Measurements from ENCODE around the gene STK39.

Gene STK39

GRCh38 chr2:168072626-168073303 is 174.6 kb downstream of the STK39 start:
- Histone ChIP-seq H3K4me1 (ENCODE audit: low read depth, poor library complexity, severe bottlenecking) (no peaks in the 10 kb centered on the region), H3K9ac (no peak overlapping the region), H2AFZ (ENCODE audit: low read depth) (no peak overlapping the region), H3K27me3 (ENCODE audit: insufficient read depth, low read depth) (no peaks in the 10 kb centered on the region), H4K20me1 (ENCODE audit: insufficient read depth) (no peaks in the 10 kb centered on the region), H3K4me2 (no peak overlapping the region), H3K79me2 (ENCODE audit: insufficient read depth, low read depth) (no peaks in the 10 kb centered on the region), H3K4me3 (IDR thresholded peaks at IDR 0.05; ENCODE audit: insufficient read depth, low read depth, low read length) (no peak overlapping the region), H3K27ac (no peak overlapping the region), H3K36me3 (ENCODE audit: insufficient read depth) (no peaks in the 10 kb centered on the region)
- no peak for TF ChIP-seq CTCF (conservative IDR thresholded peaks at IDR 0.05; ENCODE audit: low read depth, low read length)

- Histone ChIP-seq H3K9ac (no peak overlapping the region), H3K36me3 (ENCODE audit: insufficient read depth) (no peaks in the 10 kb centered on the region), H3K4me3 (IDR thresholded peaks at IDR 0.05; ENCODE audit: insufficient read depth, low read depth, low read length) (no peak overlapping the region), H2AFZ (ENCODE audit: low read depth) (no peak overlapping the region), H3K27me3 (ENCODE audit: insufficient read depth, low read depth) (no peaks in the 10 kb centered on the region), H3K27ac (no peak overlapping the region), H3K4me1 (ENCODE audit: low read depth, poor library complexity, severe bottlenecking) (no peaks in the 10 kb centered on the region), H4K20me1 (ENCODE audit: insufficient read depth) (no peaks in the 10 kb centered on the region), H3K4me2 (no peak overlapping the region), H3K79me2 (ENCODE audit: insufficient read depth, low read depth) (no peaks in the 10 kb centered on the region)
- TF ChIP-seq CTCF (conservative IDR thresholded peaks at IDR 0.05; ENCODE audit: low read depth, low read length): no peak
Observed at GRCh38 chr2:168064011-168064998, 183.1 kb downstream of the STK39 start.

DNA sequence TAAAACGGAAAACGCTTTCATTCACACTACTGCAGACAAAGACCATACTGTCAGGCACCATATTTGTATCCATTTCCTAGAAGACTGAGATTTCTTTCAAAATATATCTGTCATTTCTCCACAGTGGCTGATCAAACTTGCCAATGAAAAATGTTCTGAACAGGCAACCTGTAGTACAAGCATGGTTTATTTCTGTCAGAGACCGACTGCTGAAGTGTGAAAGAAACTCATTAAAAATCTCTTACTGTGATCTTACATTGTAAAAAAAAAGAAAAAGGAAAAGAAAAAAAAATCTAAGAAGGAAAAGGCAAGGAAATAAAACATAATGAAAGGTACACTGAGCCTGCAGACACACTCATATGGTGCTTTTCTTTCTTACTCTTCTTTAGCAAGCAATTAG is 184.5 kb downstream of the STK39 start:
- no peaks in the 10 kb centered on the region for H4K20me1 ChIP-seq (ENCODE audit: insufficient read depth)
- no peaks in the 10 kb centered on the region for H3K36me3 ChIP-seq (ENCODE audit: insufficient read depth)
- H3K79me2 ChIP-seq (ENCODE audit: insufficient read depth, low read depth): no peaks in the 10 kb centered on the region
- H3K27me3 ChIP-seq (ENCODE audit: insufficient read depth, low read depth): no peaks in the 10 kb centered on the region
- no peak overlapping the region for H3K4me2 ChIP-seq
- no peak overlapping the region for H3K9ac ChIP-seq
- H3K4me1 ChIP-seq (ENCODE audit: low read depth, poor library complexity, severe bottlenecking): no peaks in the 10 kb centered on the region
- H3K27ac ChIP-seq: no peak overlapping the region
- no peak overlapping the region for H3K4me3 ChIP-seq (IDR thresholded peaks at IDR 0.05; ENCODE audit: insufficient read depth, low read depth, low read length)
- TF ChIP-seq CTCF (conservative IDR thresholded peaks at IDR 0.05; ENCODE audit: low read depth, low read length): no peak
- H2AFZ ChIP-seq (ENCODE audit: low read depth): no peak overlapping the region

DNA sequence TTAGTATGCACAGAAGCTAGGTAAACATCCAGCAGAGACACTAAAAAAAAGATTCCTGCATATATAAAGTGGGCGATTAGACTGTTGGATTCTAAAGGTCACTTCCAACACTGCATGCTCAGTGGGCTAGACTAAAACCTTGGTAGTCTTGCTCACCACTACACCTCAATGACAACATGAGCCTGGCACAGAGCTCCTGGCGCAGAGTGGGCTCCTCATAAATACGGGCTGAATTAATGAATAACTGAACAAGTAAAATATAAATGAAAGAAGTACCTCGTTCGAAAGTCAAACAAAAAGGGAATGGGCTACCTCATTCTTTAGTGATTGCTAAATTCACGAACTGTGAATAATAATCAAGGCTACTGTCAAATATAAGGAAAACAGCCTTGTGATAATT is 185.3 kb downstream of the STK39 start:
- Histone ChIP-seq H3K79me2 (ENCODE audit: insufficient read depth, low read depth) (no peaks in the 10 kb centered on the region), H2AFZ (ENCODE audit: low read depth) (no peak overlapping the region), H4K20me1 (ENCODE audit: insufficient read depth) (no peaks in the 10 kb centered on the region), H3K4me2 (no peak overlapping the region), H3K36me3 (ENCODE audit: insufficient read depth) (no peaks in the 10 kb centered on the region), H3K9ac (no peak overlapping the region), H3K4me3 (IDR thresholded peaks at IDR 0.05; ENCODE audit: insufficient read depth, low read depth, low read length) (no peak overlapping the region), H3K27ac (no peak overlapping the region), H3K27me3 (ENCODE audit: insufficient read depth, low read depth) (no peaks in the 10 kb centered on the region), H3K4me1 (ENCODE audit: low read depth, poor library complexity, severe bottlenecking) (no peaks in the 10 kb centered on the region)
- no peak for TF ChIP-seq CTCF (conservative IDR thresholded peaks at IDR 0.05; ENCODE audit: low read depth, low read length)

All from KMS-11 (cell line).